Stimulated activated CD4-positive, alpha-beta T cell treated with anti-CD3 and anti-CD28 coated beads, Interleukin-2, amount 100 ng/mL, for 4 hours (primary cell): ENCODE results near the gene IL9.
"Not testable (repeated sequence)": the region's sequence is repeated elsewhere in the genome, so short reads cannot be mapped to it uniquely, and the experiment has no call there.

Source experiments
- DNase-seq: peaks from one replicate; pipeline ENCODE4 v3.0.0-alpha.2; 2020; ENCODE audit warnings: low read depth

IL9 gene

GRCh38 chr5:135868681-135869080 is 27.0 kb downstream of the IL9 start:
- DNase-seq = no peak

- no peak for DNase-seq
Observed at GRCh38 chr5:135867599-135867998, 28.0 kb downstream of the IL9 start.

- DNase-seq = no peak
Observed at GRCh38 chr5:135866016-135866415, 29.6 kb downstream of the IL9 start.

- no peak for DNase-seq
Observed at GRCh38 chr5:135864503-135865435, 30.9 kb downstream of the IL9 start.

- DNase-seq = no peak
Observed at GRCh38 chr5:135862744-135863143, 32.9 kb downstream of the IL9 start.

GRCh38 chr5:135862086-135862485 is 33.6 kb downstream of the IL9 start:
- no peak for DNase-seq

GRCh38 chr5:135861641-135862040 is 34.0 kb downstream of the IL9 start:
- DNase-seq = no peak

- DNase-seq = no peak
Observed at GRCh38 chr5:135859641-135860040, 36.0 kb downstream of the IL9 start.

GRCh38 chr5:135859186-135859585 is 36.5 kb downstream of the IL9 start:
- not testable (repeated sequence) for DNase-seq

GRCh38 chr5:135857630-135858311 is 37.9 kb downstream of the IL9 start:
- no peak for DNase-seq

- DNase-seq = no peak
Observed at GRCh38 chr5:135851915-135852845, 43.5 kb downstream of the IL9 start.

- DNase-seq = no peak
Observed at GRCh38 chr5:135851186-135851914, 44.3 kb downstream of the IL9 start.

- DNase-seq = no peak
Observed at GRCh38 chr5:135850671-135851070, 45.0 kb downstream of the IL9 start.

- DNase-seq = no peak
Observed at GRCh38 chr5:135850231-135850630, 45.4 kb downstream of the IL9 start.

GRCh38 chr5:135847976-135848375 is 47.7 kb downstream of the IL9 start:
- no peak for DNase-seq

GRCh38 chr5:135846311-135846710 is 49.3 kb downstream of the IL9 start:
- no peak for DNase-seq

- no peak for DNase-seq
Observed at GRCh38 chr5:135843571-135844337, 51.9 kb downstream of the IL9 start.

- DNase-seq = no peak
Observed at GRCh38 chr5:135842737-135843136, 52.9 kb downstream of the IL9 start.
